PC-3 (cell line): ENCODE measurements around the gene ABHD3.

ENCODE experiments used
- CTCF ChIP-seq: fragments of 300-600 bp; sonication (generic); conservative IDR thresholded peaks from 2 replicates; pipeline ENCODE4 v1.5.1; 2017; ENCODE audit warnings: antibody characterized with exemption, low read depth, mild to moderate bottlenecking, low read length
- EZH2 ChIP-seq: fragments of 300-600 bp; sonication (generic); IDR thresholded peaks from one replicate; pipeline ENCODE4 v1.6.1; 2017; ENCODE audit warnings: antibody characterized with exemption, mild to moderate bottlenecking, low read length; ENCODE audit not compliant: unreplicated experiment

GRCh38 chr18:21701621-21702020 is 3.0 kb downstream of the ABHD3 start:
- TF ChIP-seq CTCF (no peak), EZH2 (no peak)
